GM19035 (cell line): ENCODE measurements around the gene HOXC4.
"Not testable (repeated sequence)": the region's sequence is repeated elsewhere in the genome, so short reads cannot be mapped to it uniquely, and the experiment has no call there.

Source experiments
- ATAC-seq: cut with Tn5 transposase; IDR thresholded peaks from one replicate; pipeline ENCODE4 v1.9.1; 2021; ENCODE audit not compliant: unreplicated experiment

The HOXC4 gene

GRCh38 chr12:54039417-54040147 is 14.1 kb upstream of the HOXC4 start:
- no peak for ATAC-seq

- no peak for ATAC-seq
Measured at GRCh38 chr12:54040148-54040494, 13.5 kb upstream of the HOXC4 start.

GRCh38 chr12:54040648-54041047 is 13.0 kb upstream of the HOXC4 start:
- ATAC-seq, result no peak

- no peak for ATAC-seq
Measured at GRCh38 chr12:54041097-54041690, 12.4 kb upstream of the HOXC4 start.

GRCh38 chr12:54042033-54042432 is 11.6 kb upstream of the HOXC4 start:
- not testable (repeated sequence) for ATAC-seq

- no peak for ATAC-seq
Measured at GRCh38 chr12:54042970-54043853, 10.4 kb upstream of the HOXC4 start.

GRCh38 chr12:54044425-54045103 is 9.1 kb upstream of the HOXC4 start:
- no peak for ATAC-seq

GRCh38 chr12:54045401-54045800 is 8.2 kb upstream of the HOXC4 start:
- no peak for ATAC-seq

- no peak for ATAC-seq
Measured at GRCh38 chr12:54045868-54046521, 7.6 kb upstream of the HOXC4 start.

GRCh38 chr12:54046809-54047159 is 6.9 kb upstream of the HOXC4 start:
- ATAC-seq, result no peak

- no peak for ATAC-seq
Measured at GRCh38 chr12:54047160-54047963, 6.3 kb upstream of the HOXC4 start.

- no peak for ATAC-seq
Measured at GRCh38 chr12:54047964-54048303, 5.7 kb upstream of the HOXC4 start.

GRCh38 chr12:54048406-54049093 is 5.1 kb upstream of the HOXC4 start:
- ATAC-seq, result no peak

- ATAC-seq, result no peak
Measured at GRCh38 chr12:54049108-54049507, 4.5 kb upstream of the HOXC4 start.

GRCh38 chr12:54050482-54050810 is 3.2 kb upstream of the HOXC4 start:
- no peak for ATAC-seq

- no peak for ATAC-seq
Measured at GRCh38 chr12:54051026-54051842, 2.4 kb upstream of the HOXC4 start.

- no peak for ATAC-seq
Measured at GRCh38 chr12:54051874-54052437, 1.7 kb upstream of the HOXC4 start.

GRCh38 chr12:54052438-54053002 is 1.1 kb upstream of the HOXC4 start:
- ATAC-seq, result no peak
